GM18511 (cell line): ENCODE data around the gene UBE2QL1.

Experiments used
- ATAC-seq: cut with Tn5 transposase; IDR thresholded peaks from one replicate; pipeline ENCODE4 v1.9.1; 2021; ENCODE audit warnings: mild to moderate bottlenecking, moderate library complexity; ENCODE audit not compliant: unreplicated experiment

Gene UBE2QL1

DNA sequence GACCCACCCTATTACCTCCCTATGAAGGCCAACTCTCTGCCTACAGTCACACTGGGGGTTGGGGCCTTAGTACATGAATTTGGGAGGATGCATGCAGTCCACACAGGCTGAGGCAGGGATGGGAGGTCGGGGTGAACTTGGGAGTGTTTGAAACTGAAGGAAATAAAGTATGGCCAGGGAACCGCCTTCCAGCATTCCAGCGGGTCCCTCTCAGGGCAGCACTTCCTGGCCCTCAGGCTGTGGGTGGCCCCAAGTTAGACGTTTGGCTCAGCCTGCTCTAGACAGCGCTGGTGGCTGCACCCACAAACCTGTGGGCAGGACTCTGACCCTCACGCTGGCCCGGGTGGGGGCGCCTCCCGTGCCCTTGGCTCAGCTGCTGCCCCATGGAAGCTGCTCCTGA, 74.3 kb downstream of the UBE2QL1 start:
- no peak for ATAC-seq

- ATAC-seq: no peak
Measured at GRCh38 chr5:6525422-6525821, 76.8 kb downstream of the UBE2QL1 start.

DNA sequence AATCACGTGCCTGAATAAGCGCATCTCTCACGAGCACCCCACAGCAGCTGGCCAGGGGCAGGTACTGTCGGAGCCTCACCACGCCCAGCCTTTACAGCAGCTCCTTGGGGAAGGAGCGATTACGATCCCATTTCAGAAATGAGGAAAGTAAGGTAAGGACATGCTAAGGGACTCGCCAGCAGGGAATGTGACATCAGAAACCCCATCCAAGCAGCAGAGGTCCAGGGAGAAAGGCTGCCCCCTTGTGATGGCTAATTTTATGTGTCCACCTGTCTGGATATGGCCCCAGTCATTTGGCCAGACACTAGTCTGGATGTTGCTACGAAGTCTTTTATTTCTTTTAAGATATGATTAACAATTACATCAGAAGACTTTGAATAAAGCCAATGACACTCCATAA, 77.3 kb downstream of the UBE2QL1 start:
- peak; percentile 50 for ATAC-seq

DNA sequence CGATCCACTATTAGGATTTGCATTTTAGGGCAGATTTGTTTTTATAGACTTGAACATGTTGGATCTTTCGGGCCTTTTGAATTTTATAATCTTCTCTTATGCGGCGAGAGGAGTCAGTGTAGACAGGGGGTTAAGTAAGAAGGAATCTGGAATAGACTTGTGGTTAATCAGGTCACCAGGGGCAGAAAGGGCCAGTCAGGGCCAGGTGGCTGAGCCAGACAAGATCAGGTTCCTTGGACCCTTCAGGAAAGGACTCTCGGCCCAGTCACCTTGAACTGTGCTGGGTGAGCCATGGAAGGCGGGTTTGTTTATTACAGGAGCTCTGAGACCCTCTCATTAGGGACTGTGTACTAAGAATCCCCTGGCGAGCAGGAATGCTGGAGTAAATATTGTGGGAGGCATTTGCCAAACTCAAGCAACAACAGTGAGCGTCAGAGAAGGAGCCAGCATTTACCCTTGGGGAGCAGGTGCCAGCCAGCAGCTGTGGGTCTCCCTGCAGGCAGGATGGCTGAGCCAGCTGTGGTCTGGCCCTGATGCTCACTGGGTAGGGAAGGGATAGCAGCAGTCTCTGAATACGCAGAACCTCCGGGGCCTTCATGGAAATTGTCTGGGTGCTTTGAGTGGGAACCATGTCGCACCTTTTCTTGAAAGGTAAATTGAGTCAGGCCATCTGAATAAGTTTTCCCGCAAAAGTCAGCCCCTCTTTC, 79.2 kb downstream of the UBE2QL1 start:
- ATAC-seq: no peak

DNA sequence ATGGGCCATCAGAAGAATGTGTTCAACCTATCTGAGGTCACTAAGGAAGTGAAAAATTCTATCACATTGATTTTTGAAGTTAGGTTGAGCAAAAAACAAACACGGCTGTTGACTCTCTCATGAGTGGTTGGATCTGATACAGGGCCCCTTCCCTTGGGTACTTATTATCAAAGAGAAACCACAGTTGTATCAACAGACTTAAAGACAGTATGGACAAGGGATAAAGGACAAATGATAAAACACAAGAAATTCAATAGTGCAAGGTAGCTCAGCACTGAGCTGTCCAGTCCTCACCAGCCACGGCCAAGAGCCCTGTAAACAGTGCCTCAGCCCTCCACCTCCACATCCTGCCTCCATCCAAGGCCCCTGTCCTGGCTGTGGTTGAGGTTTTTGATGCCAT, 86.9 kb downstream of the UBE2QL1 start:
- ATAC-seq: no peak

GRCh38 chr5:6539060-6539459, 90.4 kb downstream of the UBE2QL1 start:
- ATAC-seq: no peak

DNA sequence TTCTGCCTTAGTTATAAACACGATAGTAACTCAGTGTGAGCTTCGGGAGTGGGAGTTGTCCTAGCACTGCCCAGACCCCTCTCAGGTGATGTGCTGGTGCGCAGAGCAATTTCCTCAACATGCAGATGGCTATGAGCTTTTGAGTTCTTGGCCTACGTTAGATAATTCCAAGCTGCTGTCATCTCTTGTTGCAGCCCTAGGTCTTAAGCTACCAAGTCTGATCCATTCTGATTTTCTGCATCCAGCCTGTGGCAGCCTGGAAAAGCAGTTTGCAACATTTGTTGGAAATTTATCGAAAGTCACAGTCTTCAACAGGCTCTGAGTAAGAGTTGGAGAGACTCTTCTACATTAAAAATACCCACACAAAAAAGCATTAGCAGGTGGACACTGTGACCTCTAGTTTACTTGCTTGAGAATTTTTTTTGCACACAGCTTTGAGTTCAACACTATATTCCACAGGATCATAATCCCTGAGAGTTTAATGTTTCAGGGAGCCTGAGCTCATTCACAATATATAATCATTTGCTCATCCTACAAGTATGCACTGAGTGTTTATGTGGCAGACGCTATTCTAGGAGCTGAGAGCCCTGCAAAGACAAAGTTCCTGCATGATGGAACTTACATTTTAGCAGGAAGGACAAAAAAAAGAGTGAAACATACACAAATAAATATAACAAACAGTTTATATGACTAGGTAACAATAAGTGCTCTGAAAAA, 91.6 kb downstream of the UBE2QL1 start:
- ATAC-seq: no peak

GRCh38 chr5:6541256-6542013, 92.8 kb downstream of the UBE2QL1 start:
- ATAC-seq: no peak

- no peak for ATAC-seq
Measured at GRCh38 chr5:6542421-6543345, 94.0 kb downstream of the UBE2QL1 start.

DNA sequence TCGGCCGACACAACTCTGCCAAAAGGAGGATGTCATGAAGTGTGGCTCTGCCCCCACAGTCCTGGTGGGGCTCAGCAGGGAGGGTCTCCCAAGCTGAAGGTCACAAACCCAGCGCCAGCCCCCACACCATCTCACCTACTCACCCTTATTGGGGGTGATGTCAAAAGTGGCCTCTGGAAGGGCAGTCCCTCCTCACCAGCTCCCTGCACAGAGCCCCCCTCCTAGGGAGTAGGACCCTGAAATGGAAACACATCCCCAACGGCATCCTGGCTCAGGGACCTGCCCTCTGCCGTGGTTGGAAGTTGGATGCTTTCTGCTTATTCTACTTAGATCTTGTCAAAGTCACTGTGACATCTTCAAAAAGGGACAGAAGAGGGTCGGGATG, 94.7 kb downstream of the UBE2QL1 start:
- ATAC-seq: no peak

- ATAC-seq: no peak
Measured at GRCh38 chr5:6543830-6544560, 95.3 kb downstream of the UBE2QL1 start.
